Measurements from ENCODE around the gene SH3TC1. TPM values are rescaled to one million over a fixed set of nuclear protein-coding genes. Genes with fewer than 3 reads are reported as not detected.

SH3TC1 gene
- total and polyA plus RNA-seq, 2 of the 13 experiments (the other 11 are each of a cell fraction or from before 2014, with no cell fraction given) = 14.9 to 21.8 TPM

- TF ChIP-seq IRX3 (CRISPR knock-in tag; IDR thresholded peaks at IDR 0.05; ENCODE audit: borderline replicate concordance, low read depth) = no peak
- TF ChIP-seq ZNF652 (CRISPR knock-in tag; IDR thresholded peaks at IDR 0.05; ENCODE audit: borderline replicate concordance, low read depth) = no peak
- no peak for TF ChIP-seq DBP (CRISPR knock-in tag; IDR thresholded peaks at IDR 0.05; ENCODE audit: not compliant biosample characterization)
- no peak for TF ChIP-seq ZNF766 (CRISPR knock-in tag; IDR thresholded peaks at IDR 0.05; ENCODE audit: borderline replicate concordance)
These were observed 75.1 kb downstream of the SH3TC1 start (continued) for GRCh38 chr4:8274066-8274652.

GRCh38 chr4:8274765-8275547 lies 75.9 kb downstream of the SH3TC1 start:
- BruUV-seq (replicated peaks) = no TSS peak
- no peak overlapping the region for H2AFZ ChIP-seq (ENCODE audit: low read length)
- ATAC-seq (peak; percentile 47), DNase-seq (ENCODE audit: low spot score) (no peak), FAIRE-seq (no peak)
- POLR2A ChIA-PET = no interaction called here
- peaks cover 16 to 73% of the 10 kb centered on the region in 2 experiments for H3K27me3 ChIP-seq (ENCODE audit: control insufficient read depth in 1 of 2, insufficient read depth in 2 of 2, low read length in 2 of 2)
- no peak overlapping the region for H3K4me2 ChIP-seq (ENCODE audit: low read depth, low read length)
- H4K20me1 ChIP-seq (ENCODE audit: insufficient read depth, low read length) = no peaks in the 10 kb centered on the region
- no peak overlapping the region for H3K9ac ChIP-seq (ENCODE audit: insufficient read depth, low read depth, low read length)
- CTCF ChIA-PET (ENCODE audit: low intra/inter-chr PET ratio, low total read pairs) = no interaction called here
- intact Hi-C loops (cut with micrococcal nuclease; ENCODE audit: unreplicated experiment) (no loop called here), in situ Hi-C loops (cut with HindIII; ENCODE audit: extremely low pct_ligation_motif_present, low pct_unique_long_range_greater_than_20kb) (no loop called here)
- H3K4me3 ChIP-seq (replicated peaks in 1 of 3; ENCODE audit: insufficient read depth in 1 of 3, low read depth in 2 of 3, low read length in 3 of 3) = no peak overlapping the region
- H3K4me1 ChIP-seq (ENCODE audit: insufficient read depth, low read length) = peaks cover 8% of the 10 kb centered on the region; the same call in 1 of the 2 replicates
- H3K27ac ChIP-seq (ENCODE audit: extremely low read length, insufficient read depth, low read length) = no peak overlapping the region
- no peaks in the 10 kb centered on the region for H3K9me3 ChIP-seq (ENCODE audit: low read length)
- H3K79me2 ChIP-seq (ENCODE audit: insufficient read depth, low read length) = no peaks in the 10 kb centered on the region
- 38% methylated on average over 9 of the region's 19 CpGs for WGBS (ENCODE audit: low lambda C conversion rate)
- no peaks in the 10 kb centered on the region for H3K36me3 ChIP-seq (replicated peaks in 1 of 2; ENCODE audit: control insufficient read depth in 1 of 2, insufficient read depth in 2 of 2, low read length in 2 of 2)
- TF ChIP-seq CTCF (CRISPR knock-in tag; IDR thresholded peaks at IDR 0.05) (peak; percentile 43), SSRP1 (CRISPR knock-in tag; IDR thresholded peaks at IDR 0.05) (no peak), ZNF562 (CRISPR knock-in tag; IDR thresholded peaks at IDR 0.05; ENCODE audit: borderline replicate concordance) (no peak), STAG1 (CRISPR knock-in tag; IDR thresholded peaks at IDR 0.05) (peak; percentile 34), CEBPB (IDR thresholded peaks at IDR 0.05; ENCODE audit: borderline replicate concordance, low read depth, low read length) (peak; percentile 36; the same call in 1 of the 2 replicates), ZNF280D (CRISPR knock-in tag; IDR thresholded peaks at IDR 0.05) (no peak)

All from HepG2 (cell line).